NCI-H2227 (cell line): ENCODE results near the gene GRK5.
"Not testable (repeated sequence)": the region's sequence is repeated elsewhere in the genome, so short reads cannot be mapped to it uniquely, and the experiment has no call there.

ENCODE experiments used
- DNase-seq: peaks from one replicate; lab custom pipeline; 2025; ENCODE audit not compliant: unreplicated experiment; lab: John Stamatoyannopoulos, UW

GRK5 gene

GRCh38 chr10:119431773-119432135 is 224.4 kb downstream of the GRK5 start:
- no peak for DNase-seq

DNA sequence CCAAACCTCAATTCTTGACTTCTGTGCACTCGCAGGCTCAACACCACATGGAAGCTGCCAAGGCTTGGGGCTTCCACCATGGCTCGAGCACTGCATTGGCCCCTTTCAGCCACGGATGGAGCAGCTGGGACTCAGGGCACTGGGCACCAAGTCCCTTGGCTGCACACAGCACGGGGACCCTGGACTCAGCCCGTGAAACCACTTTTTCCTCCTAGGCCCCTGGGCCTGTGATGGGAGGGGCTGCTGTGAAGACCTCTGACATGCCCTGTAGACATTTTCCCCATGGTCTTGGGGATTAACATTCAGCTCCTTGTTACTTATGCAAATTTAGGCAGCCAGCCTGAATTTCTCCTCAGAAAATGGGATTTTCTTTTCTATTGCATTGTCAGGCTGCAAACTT is 227.6 kb downstream of the GRK5 start:
- DNase-seq = not testable (repeated sequence)

- no peak for DNase-seq
Measured at GRCh38 chr10:119438717-119439116, 231.3 kb downstream of the GRK5 start.

DNA sequence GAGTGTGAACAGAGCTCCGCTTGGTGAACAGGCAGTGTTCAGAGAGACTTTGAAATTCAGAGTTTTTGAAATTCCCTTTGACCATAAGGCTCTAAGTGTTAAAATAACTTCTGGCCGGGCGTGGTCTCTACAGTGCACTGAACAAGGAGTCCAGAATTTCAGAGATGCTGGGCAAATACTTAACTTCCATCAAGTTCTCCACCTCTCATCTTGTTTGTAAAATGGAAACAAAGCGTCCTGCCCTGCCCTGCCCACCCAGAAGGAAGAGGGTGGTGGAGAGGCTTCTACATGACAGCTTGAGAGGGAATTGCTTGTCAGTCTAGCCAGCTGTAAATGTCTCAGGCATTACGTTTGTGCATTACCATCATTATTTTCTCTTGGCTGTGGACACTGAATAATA is 232.6 kb downstream of the GRK5 start:
- no peak for DNase-seq

DNA sequence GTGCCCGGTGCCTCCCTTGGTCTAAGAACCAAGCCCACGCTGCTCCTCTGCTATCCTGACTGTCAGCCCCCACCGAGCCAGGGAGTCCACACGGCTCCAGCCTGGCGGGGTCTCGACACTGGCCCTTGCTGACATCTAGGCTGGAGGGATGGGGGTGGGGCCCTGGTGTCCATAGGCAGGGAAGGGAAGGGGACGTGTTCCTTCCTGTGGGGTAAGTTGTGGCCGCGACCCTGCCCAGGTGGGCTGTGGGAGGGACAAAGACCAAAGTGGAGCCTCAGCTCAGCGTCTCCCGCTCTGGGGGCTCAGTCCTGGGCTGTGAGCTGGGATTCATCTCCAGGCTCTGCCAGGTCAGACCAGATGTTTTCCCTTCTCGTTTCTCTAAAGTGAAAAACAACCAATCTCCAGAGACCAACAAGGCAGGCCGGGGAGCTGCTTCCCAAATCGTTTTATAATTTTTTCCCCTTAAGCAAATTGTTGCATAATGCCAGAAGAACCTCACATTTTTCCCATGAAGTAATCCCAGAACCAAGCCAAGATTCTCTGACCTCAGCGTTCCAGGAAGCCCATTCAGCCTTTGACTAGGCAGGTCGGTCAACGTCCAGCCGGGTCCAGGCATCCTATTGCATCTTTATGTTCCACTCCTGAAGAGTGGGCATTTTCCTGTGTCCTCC is 233.9 kb downstream of the GRK5 start:
- DNase-seq = no peak

- peak; percentile 15 for DNase-seq
Measured at GRCh38 chr10:119441921-119442757, 234.8 kb downstream of the GRK5 start.

- no peak for DNase-seq
Measured at GRCh38 chr10:119442758-119443060, 235.3 kb downstream of the GRK5 start.

- DNase-seq = no peak
Measured at GRCh38 chr10:119443441-119443840, 236.1 kb downstream of the GRK5 start.

- no peak for DNase-seq
Measured at GRCh38 chr10:119443970-119444660, 236.7 kb downstream of the GRK5 start.

DNA sequence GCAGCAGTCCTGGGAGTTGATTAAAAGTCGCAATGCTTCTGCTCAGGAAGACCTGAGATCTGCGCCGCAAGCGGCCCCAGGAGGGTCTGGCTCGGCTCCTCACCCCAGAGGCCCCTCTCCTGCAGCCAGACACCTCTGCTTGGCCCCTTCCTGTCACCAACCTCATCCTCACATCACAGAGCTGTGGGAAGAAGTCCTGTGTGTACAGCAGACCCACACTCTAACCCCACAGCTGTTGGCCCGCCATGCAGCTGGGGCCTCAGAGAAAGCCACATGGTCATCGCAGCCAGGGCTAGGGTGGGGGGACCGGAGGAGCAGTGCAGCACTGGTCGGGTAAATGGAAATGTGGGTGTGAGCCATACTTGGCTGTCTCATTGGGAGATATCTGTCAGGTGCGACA is 237.5 kb downstream of the GRK5 start:
- DNase-seq = no peak

DNA sequence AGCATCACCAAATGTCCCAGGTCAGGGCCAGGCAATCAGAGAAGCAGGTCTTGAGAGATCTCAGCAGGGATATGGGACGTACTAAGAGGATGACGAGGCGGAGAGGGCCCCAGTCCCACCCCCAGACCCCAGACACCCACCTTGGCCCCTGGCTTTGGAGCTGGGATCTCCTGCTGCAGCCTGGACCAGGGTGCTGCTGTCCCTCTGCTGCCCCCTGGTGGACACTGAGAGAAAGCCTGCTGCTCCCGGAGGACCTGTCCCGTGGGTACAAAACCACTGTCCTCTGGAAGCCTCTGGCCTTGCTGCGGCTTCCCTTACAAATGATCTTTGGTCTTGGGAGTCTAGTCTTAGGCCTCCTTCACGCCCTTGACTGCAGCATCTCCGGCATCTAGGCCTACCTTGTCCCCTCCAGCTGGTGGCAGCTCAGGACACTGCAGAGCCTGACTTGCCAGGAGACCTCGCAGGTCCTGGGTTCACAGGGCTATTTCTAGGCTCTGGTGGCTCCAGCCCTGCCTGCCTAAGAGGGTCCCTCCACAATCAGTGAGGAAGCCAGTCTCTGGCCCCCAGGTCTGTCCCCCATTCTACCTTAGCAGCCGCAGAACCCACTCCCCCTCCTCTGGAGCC is 238.1 kb downstream of the GRK5 start:
- peak; percentile 72 for DNase-seq

GRCh38 chr10:119445935-119446317 is 238.6 kb downstream of the GRK5 start:
- no peak for DNase-seq

- DNase-seq = no peak
Measured at GRCh38 chr10:119446441-119447277, 239.3 kb downstream of the GRK5 start.

- no peak for DNase-seq
Measured at GRCh38 chr10:119447421-119447820, 240.1 kb downstream of the GRK5 start.

- DNase-seq = no peak
Measured at GRCh38 chr10:119447823-119448546, 240.6 kb downstream of the GRK5 start.

GRCh38 chr10:119448628-119449584 is 241.5 kb downstream of the GRK5 start:
- no peak for DNase-seq

- DNase-seq = no peak
Measured at GRCh38 chr10:119449760-119450461, 242.5 kb downstream of the GRK5 start.

GRCh38 chr10:119450606-119451299 is 243.4 kb downstream of the GRK5 start:
- DNase-seq = no peak
